GM12878 (cell line): ENCODE measurements around the gene PCCA. TPM values are rescaled to one million over a fixed set of nuclear protein-coding genes. Genes with fewer than 3 reads are reported as not detected.

Source experiments
- ATF7 ChIP-seq: fragments of 450-650 bp; IDR thresholded peaks from 2 replicates; pipeline ENCODE4 v1.6.1; 2016; ENCODE audit warnings: low read depth, mild to moderate bottlenecking
- MEF2B ChIP-seq: fragments of 450-650 bp; IDR thresholded peaks from 2 replicates; pipeline ENCODE4 v1.6.1; 2018; ENCODE audit warnings: mild to moderate bottlenecking, moderate library complexity; ENCODE audit not compliant: partially characterized antibody, poor library complexity, severe bottlenecking
- MYB ChIP-seq: fragments of 150-350 bp; IDR thresholded peaks from 2 replicates; pipeline ENCODE4 v1.6.1; 2014; ENCODE audit warnings: mild to moderate bottlenecking, low read depth, low read length, borderline replicate concordance
- TCF7 ChIP-seq: IDR thresholded peaks from 2 replicates; pipeline ENCODE4 v1.6.1; 2014; ENCODE audit warnings: antibody characterized with exemption, borderline replicate concordance
- ZNF217 ChIP-seq: fragments of 450-650 bp; IDR thresholded peaks from 2 replicates; pipeline ENCODE4 v1.6.1; 2017; ENCODE audit warnings: antibody characterized with exemption, mild to moderate bottlenecking
- ZNF622 ChIP-seq: fragments of 450-650 bp; IDR thresholded peaks from 2 replicates; pipeline ENCODE4 v1.6.1; 2017; ENCODE audit warnings: mild to moderate bottlenecking, inconsistent platforms
- polyA plus RNA-seq, 11 experiments: library from polyadenylated mRNA; depleted of rRNA in 4 of 11; unstranded in 6 of 11; stranded (reverse) in 5 of 11; fragments of >200 nt; fragmentation: Nextera tagmentation in 4 of 11; fragmentation: Illumina TruSeq in 1 of 11; extraction: Ambion mirVana in 4 of 11; extraction: Trizol in 1 of 11; gene quantifications; 1 replicate in 1 of 11; 2 replicates in 10 of 11; pipeline versions ENCODE4 v1.2.1 to v1.2.3, GENCODE V29; 2011 to 2016; ENCODE audit warnings: inconsistent platforms in 2 of 11, missing spikeins in 2 of 11, low read depth in 1 of 11
- total RNA-seq, 4 experiments: library from RNA; depleted of rRNA in 3 of 4; stranded (reverse); fragments of >200 nt in 3 of 4; fragmentation: Illumina TruSeq in 1 of 4; extraction: Trizol in 1 of 4; gene quantifications; 2 replicates each; pipeline versions ENCODE4 v1.2.1 to v1.2.3, GENCODE V29; 2013 to 2021
- TF ChIP-seq, protein P1 (sequence below): fragments of 450-650 bp; formaldehyde crosslinking; IDR thresholded peaks from 2 replicates; pipeline ENCODE4 v1.4.0; 2020; ENCODE audit warnings: mild to moderate bottlenecking, moderate library complexity
- TF ChIP-seq, protein P2 (sequence below): fragments of 450-650 bp; formaldehyde crosslinking; IDR thresholded peaks from 2 replicates; pipeline ENCODE4 v1.4.0; 2022; ENCODE audit warnings: mild to moderate bottlenecking, moderate library complexity

The PCCA gene
- total and polyA plus RNA-seq, 10 of the 15 experiments (the other 5 are each of a cell fraction or from before 2014, with no cell fraction given): 5.9 to 18.2 (median 12.4) TPM

DNA sequence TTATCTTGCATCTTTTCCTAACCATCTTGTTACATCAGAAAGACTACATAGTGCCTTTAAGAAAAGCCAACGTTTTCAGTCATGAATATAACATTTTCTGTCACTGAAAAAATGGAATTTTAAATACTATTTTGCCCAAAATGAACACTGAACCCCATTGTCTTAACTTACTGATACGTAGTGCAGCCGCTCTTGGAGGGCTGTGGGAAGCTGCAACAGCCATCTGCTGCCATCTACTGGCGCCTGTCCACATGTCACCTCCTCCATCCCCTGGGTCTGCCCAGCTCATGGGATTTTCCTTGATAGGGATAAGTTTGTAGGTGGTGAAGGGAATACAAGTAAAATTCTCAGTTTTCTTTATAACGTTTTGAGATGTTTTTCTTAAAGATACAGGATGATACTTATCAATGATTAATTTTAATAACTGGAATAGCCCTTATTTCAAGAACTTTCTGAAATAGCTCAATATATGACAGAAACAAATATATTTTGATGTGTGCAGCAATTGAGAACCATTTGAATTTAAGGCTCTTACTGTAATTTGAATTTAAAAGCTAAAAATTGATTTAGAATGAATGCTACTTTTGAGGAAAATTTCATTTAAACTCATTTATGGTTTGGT lies 426.0 kb downstream of the PCCA start (continued):
- TF ChIP-seq, protein P1, sequence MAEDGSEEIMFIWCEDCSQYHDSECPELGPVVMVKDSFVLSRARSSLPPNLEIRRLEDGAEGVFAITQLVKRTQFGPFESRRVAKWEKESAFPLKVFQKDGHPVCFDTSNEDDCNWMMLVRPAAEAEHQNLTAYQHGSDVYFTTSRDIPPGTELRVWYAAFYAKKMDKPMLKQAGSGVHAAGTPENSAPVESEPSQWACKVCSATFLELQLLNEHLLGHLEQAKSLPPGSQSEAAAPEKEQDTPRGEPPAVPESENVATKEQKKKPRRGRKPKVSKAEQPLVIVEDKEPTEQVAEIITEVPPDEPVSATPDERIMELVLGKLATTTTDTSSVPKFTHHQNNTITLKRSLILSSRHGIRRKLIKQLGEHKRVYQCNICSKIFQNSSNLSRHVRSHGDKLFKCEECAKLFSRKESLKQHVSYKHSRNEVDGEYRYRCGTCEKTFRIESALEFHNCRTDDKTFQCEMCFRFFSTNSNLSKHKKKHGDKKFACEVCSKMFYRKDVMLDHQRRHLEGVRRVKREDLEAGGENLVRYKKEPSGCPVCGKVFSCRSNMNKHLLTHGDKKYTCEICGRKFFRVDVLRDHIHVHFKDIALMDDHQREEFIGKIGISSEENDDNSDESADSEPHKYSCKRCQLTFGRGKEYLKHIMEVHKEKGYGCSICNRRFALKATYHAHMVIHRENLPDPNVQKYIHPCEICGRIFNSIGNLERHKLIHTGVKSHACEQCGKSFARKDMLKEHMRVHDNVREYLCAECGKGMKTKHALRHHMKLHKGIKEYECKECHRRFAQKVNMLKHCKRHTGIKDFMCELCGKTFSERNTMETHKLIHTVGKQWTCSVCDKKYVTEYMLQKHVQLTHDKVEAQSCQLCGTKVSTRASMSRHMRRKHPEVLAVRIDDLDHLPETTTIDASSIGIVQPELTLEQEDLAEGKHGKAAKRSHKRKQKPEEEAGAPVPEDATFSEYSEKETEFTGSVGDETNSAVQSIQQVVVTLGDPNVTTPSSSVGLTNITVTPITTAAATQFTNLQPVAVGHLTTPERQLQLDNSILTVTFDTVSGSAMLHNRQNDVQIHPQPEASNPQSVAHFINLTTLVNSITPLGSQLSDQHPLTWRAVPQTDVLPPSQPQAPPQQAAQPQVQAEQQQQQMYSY (CRISPR knock-in tag): no peak
- TF ChIP-seq ZNF622 (no peak), ZNF217 (no peak), TCF7 (no peak), MEF2B (no peak), MYB (no peak), ATF7 (no peak)
- TF ChIP-seq, protein P2, sequence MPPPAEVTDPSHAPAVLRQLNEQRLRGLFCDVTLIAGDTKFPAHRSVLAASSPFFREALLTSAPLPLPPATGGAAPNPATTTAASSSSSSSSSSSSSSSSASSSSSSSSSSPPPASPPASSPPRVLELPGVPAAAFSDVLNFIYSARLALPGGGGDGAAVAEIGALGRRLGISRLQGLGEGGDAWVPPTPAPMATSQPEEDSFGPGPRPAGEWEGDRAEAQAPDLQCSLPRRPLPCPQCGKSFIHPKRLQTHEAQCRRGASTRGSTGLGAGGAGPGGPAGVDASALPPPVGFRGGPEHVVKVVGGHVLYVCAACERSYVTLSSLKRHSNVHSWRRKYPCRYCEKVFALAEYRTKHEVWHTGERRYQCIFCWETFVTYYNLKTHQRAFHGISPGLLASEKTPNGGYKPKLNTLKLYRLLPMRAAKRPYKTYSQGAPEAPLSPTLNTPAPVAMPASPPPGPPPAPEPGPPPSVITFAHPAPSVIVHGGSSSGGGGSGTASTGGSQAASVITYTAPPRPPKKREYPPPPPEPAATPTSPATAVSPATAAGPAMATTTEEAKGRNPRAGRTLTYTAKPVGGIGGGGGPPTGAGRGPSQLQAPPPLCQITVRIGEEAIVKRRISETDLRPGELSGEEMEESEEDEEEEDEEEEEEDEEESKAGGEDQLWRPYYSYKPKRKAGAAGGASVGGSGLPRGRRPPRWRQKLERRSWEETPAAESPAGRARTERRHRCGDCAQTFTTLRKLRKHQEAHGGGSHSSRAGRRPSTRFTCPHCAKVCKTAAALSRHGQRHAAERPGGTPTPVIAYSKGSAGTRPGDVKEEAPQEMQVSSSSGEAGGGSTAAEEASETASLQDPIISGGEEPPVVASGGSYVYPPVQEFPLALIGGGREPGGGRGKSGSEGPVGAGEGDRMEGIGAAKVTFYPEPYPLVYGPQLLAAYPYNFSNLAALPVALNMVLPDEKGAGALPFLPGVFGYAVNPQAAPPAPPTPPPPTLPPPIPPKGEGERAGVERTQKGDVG (CRISPR knock-in tag): no peak
- TF ChIP-seq, all 136 proteins: peak for 5
